ENCODE data around the gene JHY. TPM values are rescaled to one million over a fixed set of nuclear protein-coding genes. Genes with fewer than 3 reads are reported as not detected.
A peak's percentile ranks its signal among the peaks of the same experiment; 100 is the strongest.

Gene JHY
- total RNA-seq, 2 donors from 2014 or later: 1.9 to 2.0 TPM

DNA sequence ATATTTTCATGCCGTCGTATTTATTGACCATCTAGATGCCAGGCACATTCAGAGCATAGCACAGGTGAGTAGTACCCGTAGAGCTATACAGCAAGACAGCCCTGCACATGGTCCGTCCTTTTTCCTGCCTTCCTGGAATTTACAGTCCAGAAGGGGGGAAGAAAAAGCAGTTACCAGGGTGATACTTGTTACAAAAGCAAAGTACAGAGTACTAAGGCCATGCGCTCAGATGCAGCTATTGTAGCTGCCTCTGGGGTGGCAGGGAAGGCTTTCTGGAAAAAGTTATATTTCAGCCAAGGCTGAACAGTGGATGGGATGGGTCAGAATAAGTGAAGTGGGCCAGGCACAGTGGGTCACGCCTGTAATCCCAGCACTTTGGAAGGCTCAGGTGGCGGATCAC is 36.2 kb downstream of the JHY start:
- DNase-seq (no peak), ATAC-seq (no peak)
- intact Hi-C loops (cut with DNase I, micrococcal nuclease): no loop called here

DNA sequence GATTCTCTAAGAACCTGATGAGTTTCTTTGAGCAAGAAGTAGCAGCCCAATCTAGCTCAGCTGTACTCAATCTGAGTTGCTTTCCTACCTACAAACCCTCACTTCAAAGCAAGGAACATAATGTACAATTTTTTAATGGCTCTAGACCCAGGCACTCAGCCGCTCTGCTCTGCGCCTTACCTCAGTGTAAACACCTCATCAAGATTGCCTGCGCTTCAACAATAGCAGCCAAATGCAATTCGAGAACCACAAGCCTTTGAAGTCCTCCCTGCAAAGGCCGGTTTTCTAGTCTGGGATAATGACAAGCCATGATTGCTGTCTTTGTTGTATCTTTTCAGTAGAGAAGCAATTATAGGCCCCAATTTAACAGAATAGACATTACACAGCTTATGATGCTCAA is 38.0 kb downstream of the JHY start:
- ATAC-seq (no peak), DNase-seq (no peak)
- intact Hi-C loops (cut with DNase I, micrococcal nuclease): no loop called here

DNA sequence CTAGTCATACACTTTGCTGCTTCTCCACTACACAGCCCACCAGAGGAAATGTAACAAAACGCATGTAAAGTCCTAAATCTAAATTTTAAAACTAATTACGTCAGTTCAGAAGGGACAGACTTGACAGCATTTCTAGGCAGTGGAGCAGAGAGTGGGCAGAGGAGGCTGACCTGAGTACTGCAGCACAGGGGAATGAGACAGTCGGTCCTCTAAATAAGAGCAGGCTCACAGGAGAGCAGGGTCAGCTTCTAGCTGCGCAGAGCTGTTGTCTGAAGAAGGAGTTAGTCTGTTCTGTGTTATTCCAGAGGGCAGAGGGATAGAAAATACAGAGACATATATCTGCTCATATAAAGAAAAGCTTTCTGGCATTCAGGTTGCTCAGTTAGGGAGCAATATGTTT is 40.3 kb downstream of the JHY start:
- ATAC-seq (no peak), DNase-seq (no peak)
- intact Hi-C loops (cut with DNase I, micrococcal nuclease): no loop called here

DNA sequence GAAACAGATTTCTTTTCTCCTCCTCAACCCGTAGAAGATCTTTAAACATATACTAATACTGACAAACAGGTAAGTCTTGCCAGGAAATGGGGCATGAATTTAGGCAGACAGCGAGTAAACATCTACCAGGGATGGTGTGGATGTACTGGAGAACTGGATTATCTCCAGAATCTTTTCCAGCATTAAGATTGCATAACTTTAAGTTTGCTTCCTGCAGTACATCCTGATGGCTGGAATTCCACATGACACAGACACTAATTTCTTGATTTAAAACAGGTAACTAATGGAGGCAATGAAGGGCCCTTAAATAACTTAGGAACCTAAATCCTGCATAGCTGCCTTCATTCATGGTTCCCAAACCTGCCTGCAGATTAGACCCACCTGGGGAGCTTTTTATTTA is 40.7 kb downstream of the JHY start:
- DNase-seq: no peak
- ATAC-seq: no peak
- intact Hi-C loops (cut with DNase I, micrococcal nuclease): no loop called here

DNA sequence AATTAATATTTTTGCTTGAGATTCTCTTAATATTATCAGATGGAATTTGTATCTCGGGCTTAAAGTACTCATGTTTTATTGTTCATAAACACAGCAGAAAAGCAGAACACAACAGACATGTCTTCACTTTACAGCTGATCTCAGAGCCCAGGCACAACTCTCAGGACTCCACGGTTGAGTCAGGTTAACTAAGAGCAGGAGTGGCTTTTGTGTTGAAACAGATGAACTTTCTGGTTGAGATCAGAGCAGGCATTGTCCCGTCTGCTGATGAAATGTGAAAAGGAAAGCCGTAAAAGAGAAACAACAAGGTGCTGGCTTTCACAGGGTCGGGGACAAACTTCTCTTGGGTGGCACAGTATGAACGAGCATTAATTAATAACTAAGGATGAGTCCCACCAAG is 49.0 kb downstream of the JHY start:
- no peak for ATAC-seq
- intact Hi-C loops (cut with DNase I, micrococcal nuclease): no loop called here

DNA sequence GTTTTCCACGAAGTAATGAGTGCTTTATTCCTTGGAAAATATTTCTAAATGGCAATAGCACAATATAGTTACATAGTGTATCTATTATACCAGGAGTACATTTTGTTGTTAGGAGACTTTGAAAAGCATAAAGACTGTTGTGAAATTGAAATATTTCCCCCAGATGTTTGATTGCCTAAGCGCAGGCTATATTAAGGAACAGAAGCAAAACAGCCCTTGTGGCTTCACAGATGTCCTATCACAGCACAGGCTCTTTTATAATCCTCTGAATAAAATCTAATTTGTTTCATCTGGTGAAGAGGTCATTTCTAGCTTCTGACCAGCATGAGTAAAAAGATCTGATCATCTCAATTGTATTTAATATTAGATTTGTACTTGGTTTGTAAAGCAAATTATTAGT is 50.9 kb downstream of the JHY start:
- ATAC-seq (no peak), DNase-seq (no peak)
- intact Hi-C loops (cut with DNase I, micrococcal nuclease): no loop called here

More for the DNA sequence above, 49.0 kb downstream of the JHY start:
- DNase-seq: no peak

DNA sequence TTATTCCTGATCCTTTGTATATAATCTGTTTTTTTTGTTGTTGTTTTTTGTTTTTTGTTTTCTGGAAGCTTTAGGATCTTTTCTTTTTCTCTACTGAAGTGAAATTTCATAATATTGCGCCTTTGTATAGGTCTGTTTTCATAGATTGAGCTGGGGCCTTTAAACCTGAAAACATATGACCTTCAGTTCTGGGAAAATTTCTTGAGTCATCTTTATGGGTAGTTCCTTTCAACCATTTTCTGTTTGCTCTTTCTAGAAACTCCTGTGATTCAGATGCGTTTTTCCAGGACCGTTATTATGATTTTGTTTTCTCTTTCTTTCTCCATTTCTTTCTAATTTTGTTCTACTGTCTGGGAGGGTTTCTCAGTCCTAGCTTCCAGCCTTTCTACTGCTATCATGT is 55.4 kb downstream of the JHY start:
- intact Hi-C loops (cut with DNase I, micrococcal nuclease): no loop called here
- ATAC-seq (no peak), DNase-seq (no peak)

DNA sequence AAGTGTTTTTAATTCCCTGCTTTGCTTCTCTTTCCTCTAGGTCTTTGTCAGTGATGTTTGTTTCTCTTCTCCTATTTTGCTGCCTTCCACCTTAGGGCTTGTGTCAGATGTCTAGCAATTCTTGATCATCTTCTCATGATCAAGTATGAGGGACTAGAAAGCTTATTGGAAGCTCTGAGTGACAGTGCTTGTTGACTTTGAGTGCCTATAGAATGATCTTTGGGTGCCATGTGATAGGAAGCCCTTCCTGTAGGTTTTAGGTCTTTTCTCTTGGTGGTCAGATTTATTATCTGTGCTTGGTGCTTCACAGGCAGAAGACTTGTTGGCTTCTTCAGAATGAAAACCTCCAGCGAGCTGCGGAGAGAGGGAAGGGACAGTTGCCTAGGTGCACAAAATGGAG is 56.0 kb downstream of the JHY start:
- DNase-seq: no peak
- no peak for ATAC-seq
- intact Hi-C loops (cut with DNase I, micrococcal nuclease): no loop called here

DNA sequence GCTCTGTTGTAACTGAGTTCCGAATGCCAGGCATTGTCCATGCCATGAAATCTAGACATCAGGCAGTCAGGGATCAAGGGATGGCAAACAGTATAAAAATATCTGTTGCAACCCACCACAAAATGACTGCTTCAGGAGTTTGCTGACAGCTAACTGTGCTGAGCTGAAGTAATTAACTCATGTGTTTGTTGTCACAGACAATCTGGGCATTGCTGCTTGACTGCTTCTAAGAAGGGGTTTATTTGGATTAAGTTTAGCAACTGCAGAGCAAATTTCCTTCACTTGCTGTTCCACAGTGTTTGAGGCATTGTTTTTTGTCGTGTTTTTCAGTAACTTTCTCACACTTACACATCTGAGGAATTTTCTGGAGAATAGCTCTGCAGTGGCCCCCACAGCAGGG is 68.7 kb downstream of the JHY start:
- DNase-seq (no peak), ATAC-seq (no peak)
- intact Hi-C loops (cut with DNase I, micrococcal nuclease): no loop called here

DNA sequence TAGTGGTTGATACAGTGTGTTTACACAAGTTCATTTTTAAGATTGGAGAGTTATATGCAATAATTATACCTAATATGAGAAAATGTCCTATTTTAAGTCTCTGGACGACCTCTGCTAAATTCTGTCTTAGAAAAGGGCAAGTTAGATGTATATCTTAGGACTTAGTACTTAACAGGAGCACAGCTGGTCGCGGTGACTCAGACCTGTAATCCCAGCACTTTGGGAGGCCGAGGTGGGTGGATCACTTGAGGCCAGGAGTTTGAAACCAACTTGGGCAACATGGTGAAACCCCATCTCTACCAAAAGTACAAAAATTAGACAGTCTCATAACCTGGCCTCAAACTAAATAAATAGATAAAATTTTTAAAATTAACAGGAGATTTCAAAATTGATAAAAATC is 71.9 kb downstream of the JHY start:
- ATAC-seq: no peak
- intact Hi-C loops (cut with DNase I, micrococcal nuclease): no loop called here
- no peak for DNase-seq

DNA sequence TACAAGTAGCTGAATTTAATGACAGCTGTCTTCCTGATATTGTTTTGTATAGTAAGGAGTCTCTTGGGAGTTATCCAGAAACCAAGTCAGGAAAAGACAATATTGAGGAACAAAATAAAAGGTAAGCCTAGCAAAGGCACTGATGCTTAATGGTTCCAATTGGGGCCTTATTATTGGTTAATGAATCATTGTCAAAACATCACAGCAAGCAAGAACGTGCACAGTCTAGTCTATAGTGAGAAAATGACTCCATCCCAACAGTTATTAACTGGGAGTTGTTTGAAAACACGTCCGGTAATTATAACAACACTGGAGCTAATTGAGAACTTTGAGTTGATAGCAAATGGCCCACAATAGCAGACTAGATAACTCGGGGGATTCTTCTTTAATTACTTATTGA is 81.4 kb downstream of the JHY start:
- intact Hi-C loops (cut with DNase I, micrococcal nuclease): no loop called here
- ATAC-seq: no peak

DNA sequence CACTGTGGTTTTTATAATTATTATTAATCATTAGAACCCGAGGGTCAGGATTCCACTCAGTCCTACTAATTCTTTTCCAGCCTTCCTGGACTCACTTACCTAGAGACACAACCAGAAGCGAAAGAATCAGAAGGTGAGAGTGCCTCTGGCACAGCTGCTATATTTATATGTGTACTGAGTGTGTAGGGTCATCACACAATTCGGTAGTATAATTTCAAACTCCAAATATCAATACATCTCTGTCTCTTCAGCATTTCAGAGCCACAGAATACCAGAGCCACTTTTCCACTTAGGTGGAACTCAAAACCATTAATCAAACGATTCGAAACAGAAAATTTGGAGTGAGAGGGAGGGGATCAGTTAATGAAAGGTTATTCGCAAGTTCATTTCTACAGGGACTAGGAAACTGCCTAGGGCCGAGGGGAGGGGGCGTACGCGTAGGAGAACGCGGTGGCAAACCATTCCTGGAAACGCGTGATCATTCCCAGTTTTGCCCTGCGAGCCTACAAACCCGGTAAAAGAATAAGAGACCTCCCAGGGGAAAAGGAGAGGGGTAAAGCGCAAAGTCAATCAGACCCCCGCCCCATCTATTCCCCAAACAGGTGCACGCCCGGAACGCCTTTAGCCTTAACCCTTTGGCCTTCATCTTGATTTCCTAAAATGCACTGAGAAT is 93.6 kb downstream of the JHY start:
- DNase-seq (no peak), ATAC-seq (no peak)
- intact Hi-C loops (cut with DNase I, micrococcal nuclease): no loop called here

More for the DNA sequence above, 81.4 kb downstream of the JHY start:
- DNase-seq: no peak

DNA sequence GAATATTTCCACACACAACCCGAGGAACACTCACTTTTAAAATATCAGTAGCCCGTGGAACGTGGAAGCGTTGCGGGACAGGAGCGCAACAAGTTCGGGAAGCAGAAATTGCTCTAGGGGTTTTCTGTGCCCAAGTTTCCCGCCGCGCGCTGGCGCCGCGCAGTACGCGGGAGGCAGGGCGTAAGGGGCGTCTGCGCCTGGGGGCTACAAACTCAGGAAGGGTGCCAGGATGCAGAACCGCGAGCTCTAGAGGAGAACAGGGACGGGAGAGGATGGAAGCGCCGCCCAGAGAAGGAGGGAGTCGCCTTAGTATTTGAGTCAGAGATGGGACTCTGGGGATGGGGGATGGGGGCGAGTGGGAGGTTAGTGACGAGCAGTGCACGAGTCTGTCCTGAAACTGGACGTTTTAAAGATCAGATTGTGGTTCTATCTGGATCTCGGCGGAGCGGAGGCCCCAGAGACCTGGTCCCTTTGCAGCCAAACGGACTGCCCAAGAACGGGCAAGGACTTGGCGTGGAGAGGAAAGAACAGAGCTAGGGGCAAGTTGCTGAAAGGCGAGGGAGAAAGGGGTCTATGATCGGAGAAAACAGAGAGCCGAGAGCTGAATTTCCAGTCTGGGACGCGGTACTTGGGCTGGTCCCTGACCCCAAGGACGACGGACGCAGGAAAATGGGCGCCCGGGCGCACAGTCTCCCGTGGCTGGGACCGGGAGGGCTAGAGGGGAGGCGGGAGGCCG is 94.3 kb downstream of the JHY start:
- intact Hi-C loops (cut with DNase I, micrococcal nuclease): no loop called here
- DNase-seq (no peak), ATAC-seq (no peak)

DNA sequence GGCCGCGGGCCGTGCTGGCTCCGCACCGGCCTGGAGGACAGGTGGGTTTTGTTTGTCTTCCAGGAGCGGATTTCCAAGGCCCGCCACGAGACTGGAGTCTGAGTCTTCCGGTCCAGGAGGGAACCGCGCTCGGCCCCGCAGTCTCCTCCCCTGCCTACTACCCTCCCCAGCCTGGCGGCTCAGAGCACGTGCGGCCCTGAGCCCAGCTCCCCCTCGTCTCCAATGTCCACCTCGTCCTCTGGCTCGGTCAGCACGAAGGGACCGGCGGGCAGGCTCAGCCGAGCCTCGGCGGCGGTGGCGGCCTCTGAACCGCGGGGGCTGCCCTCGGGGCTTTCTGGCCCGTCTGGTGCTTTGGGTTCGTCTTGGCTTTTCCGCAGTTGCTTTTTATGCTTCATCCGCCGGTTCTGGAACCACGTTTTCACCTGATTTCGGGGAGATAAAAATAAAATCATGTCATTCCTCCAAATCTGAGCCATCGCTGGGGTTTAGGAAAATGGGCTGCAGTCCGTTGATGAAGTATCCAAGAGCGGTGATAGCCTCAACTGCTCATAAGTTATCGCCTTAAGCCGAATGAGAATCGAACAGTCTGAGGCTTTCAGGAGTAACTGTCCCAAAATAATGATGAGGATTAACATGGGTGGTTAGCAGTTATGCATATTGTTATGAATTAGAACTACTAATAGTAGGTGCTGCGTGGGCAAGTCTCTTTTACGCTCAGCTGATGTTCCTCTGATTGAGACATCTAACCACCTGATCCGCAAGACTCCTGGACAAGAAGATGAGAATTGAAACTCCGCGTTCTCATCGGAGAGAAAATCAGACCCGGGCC is 95.1 kb downstream of the JHY start:
- DNase-seq (no peak), ATAC-seq (no peak)
- intact Hi-C loops (cut with DNase I, micrococcal nuclease): no loop called here

DNA sequence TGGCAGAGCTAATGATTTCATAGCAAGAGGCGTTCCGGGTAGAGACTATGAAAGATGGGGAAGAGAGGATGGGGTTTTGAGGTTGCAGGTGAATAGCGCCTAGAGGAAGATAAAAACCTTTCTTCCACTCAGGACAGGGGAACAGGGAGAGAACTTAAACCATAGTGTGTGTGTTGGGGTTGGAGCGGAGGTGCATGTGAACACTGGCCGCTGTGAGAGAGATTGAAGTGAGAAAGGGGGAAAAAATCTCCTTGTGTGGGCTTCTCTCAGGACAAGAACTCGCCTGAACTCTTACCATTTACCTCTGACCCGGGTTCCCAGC is 95.7 kb downstream of the JHY start:
- ATAC-seq (no peak), DNase-seq (no peak)
- intact Hi-C loops (cut with DNase I, micrococcal nuclease): no loop called here

DNA sequence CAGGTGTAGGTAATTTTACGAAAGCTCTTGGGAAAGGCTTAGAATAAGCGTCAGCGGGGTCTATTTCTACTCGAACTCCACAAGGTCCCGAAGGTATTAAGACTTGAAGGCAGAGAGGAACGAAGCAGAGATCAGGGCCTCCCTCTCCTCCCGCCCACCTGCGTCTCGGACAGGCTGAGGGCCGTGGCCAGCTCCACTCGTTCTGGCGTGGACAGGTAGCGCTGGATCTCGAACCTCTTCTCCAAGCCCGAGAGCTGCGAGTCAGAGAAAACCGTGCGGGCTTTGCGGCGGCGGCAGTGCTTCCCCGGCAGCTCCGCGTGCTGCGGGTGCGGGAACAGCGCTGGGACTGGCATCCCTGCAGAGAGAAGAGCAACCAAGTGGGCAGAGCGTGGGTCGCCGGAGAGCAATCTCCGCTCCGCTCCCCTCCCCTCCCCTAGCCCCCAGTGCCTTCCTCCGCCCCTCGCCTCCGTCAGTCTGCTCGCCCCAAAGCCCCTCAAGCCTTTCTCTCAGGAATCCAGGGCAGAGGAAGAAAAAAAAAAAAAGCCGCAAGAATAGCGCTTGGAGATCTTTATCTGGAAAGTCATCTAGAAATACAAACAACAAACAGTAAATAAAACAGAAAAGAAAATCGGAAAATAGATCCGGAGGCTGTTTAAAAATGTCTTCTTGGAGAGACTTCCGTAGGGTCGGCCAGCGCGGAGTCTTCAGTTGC is 96.7 kb downstream of the JHY start:
- intact Hi-C loops (cut with DNase I, micrococcal nuclease): no loop called here
- DNase-seq: no peak
- ATAC-seq: no peak

DNA sequence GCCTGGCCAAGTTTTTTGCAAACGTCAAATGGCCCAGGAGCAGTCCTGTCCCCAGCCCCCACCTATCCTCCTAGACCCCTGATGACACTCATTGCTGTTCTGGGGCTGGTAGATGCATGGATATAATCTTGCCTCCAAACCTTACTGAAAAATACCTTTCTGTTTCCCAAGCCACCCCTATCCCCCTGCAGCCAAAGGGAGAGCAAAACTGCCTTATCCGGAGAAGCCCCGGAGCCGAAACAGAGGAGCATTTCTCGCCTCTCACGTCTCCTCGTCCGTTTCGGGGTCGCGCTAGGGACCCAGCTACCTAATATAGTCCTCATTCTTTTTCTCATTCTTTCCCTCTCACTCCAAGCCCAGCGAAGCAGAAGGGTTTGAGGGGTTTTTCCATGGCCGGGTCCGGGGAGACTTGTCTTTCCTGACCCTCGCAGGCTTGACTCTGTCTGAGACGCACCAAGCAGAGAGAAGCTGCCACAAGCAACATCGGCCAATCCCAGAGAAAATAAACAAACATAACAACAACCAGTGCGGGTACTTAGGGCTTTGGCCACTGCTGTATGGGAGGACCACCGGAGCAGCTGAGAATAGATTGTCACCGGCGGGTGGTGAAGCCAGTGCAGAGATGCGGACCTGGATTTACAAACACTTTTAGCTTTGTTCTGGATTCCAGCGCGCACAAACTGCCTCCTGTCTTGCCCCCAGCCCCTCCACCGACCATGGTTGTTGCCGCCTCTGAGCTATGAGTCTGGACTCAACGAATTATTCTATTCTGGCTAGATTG is 97.4 kb downstream of the JHY start:
- ATAC-seq (no peak), DNase-seq (no peak)
- intact Hi-C loops (cut with DNase I, micrococcal nuclease): no loop called here

DNA sequence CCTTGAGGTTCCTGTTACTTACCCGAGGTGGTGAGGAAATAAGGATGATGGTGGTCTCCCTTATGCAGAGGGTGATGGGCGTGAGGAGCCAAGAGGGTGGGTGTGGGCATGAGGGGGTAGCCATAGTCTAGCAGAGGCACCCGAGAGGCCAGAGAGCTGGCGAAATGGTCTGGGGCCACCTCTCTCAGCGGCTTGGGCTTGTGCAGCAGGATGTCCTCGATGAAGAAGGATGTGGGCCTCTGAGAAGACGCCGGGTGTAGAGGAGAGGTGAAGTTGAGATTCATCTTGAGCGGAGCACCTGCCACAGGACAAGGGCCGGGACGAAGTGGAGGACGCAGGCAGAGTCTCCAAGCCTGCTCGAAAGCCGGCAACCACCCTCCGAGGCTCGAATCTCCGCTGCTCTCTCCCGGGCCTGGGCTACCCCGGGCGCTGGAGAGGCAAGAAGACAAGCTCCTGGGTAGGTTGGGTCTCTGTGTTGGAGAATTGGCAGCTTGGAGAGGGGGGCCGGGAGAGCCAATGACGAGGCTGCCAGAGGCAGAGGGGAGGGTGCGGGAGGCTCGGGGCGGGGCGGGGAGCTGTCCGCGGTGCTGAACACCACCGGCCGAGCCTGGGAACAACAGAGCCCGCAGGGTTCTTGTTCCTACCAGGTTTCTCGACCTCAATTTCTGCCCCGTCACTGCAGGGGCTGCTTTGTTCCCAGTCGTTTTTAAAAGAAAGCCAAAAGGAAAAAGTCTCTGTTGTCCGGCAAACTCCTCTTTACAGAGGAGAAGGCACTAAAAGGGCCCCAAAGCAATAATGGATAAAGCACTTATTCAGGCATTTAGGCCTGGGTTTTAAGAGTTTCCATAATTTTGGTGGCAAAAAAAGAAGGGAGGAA is 99.1 kb downstream of the JHY start, which contains the start of gene BSX:
Gene BSX, minus strand, starts transcription at position 447 of the 877 bp plus-strand sequence. Its CDS starts 163 bp downstream, at position 284.
- DNase-seq (peak in 1 of 2 donors; percentile 35), ATAC-seq (peak; percentile 57)
- intact Hi-C loops (cut with DNase I, micrococcal nuclease): no loop called here

All from left colon (tissue), 2 donors.